Measurements from ENCODE around the gene BCAP31.
A peak's percentile ranks its signal among the peaks of the same experiment; 100 is the strongest.
"Not testable (repeated sequence)": the region's sequence is repeated elsewhere in the genome, so short reads cannot be mapped to it uniquely, and the experiment has no call there.

BCAP31 gene

DNA sequence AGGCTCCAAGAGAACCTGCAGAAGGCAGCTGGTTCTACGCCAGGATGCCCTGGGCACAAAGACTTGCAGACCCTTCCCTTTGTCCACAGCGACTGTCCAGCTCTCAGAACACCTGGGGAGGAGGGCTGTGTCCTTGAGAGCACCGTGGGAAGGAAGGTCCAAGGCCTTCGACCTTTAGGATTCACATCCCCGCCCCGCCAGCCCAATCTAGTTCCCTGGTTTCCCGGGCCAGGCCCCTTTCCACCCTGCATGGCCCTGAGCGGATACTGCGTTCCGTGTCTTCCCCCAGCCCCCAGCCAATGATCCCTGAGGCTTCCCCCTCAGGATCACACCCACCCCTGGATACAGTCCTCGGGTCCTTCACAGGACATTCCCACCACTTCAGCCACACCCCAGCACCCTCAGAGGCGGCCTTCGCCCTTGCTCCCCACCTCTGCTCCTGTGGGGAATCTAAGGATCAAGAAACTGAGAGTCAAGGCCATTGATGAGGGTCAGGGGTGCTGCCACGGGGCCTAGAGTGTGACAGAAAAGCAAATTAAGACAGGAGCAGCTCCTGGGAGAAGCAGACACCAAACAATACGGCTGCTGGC lies 9.6 kb upstream of the BCAP31 start:
- DNase-seq: no peak

- DNase-seq: no peak
These were observed 8.2 kb upstream of the BCAP31 start for GRCh38 chrX:153732401-153732800.

DNA sequence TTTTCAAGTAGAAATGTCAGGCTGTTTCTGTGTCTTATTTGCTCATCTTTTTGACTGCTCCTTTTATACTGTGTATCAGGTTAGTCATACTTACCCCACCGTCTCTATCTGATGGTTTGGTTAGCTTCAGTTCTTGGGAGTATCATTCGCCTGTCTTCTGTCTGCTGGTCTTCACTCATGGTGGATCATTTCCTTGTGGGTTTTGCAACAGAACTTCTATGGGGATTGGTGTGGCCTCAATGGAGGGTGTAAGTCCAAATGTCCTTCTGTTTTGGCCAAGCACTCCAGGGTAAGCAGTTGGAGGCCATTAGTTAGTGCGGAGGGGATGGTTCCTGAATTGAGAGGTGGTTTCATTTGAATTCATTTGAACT lies 7.6 kb upstream of the BCAP31 start:
- no peak for DNase-seq

DNA sequence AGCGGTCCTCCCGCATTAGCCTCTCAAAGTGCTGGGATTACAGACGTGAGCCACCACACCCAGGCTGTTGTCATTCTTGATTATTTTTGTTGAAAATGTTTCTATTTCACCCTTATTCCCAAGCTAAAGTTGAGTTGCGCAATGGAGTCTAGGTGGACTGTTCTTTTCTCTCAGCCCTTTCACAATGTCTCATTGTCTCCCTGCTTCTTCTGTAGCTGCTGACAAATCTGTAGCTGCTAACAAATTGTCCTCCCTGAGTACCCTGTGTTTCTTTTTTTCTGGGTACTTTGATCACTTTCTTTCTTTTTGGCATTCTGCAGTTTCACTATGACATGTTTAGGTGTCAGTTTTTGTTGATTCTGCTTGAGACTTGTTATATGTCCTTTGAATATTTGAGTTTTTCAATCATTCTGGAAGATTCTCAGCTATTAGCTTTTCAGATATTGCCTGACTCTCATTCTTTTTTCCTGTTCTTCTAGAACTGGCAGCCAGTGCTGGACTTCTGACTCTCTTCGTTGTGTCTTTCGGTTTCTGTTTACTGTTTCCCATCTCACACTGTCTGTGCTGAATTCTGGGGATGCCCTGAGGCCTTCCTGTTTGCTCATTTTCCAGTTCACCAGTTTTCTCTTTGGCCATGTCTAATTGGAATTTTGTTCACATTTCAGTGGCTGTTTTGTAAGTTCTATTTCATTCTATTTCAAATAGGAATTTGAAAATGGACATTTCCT lies 7.1 kb upstream of the BCAP31 start:
- DNase-seq: peak; percentile 43

DNA sequence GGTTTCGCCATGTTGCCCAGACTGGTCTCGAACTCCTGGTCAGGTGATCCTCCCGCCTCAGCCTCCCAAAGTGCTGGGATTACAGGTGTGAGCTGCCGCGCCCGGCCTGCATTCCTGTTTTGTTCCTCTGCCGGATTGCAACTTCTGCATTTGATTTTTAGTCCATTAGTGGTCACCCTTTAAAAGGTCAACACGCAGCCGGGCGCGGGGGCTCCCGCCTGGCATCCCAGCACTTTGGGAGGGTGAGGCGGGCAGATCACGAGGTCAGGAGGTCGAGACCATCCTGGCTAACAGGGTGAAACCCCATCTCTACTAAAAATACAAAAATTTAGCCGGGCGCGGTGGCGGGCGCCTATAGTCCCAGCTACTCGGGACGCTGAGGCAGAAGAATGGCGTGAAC lies 5.9 kb upstream of the BCAP31 start:
- not testable (repeated sequence) for DNase-seq

- no peak for DNase-seq
These were observed 4.9 kb upstream of the BCAP31 start for GRCh38 chrX:153728951-153729631.

DNA sequence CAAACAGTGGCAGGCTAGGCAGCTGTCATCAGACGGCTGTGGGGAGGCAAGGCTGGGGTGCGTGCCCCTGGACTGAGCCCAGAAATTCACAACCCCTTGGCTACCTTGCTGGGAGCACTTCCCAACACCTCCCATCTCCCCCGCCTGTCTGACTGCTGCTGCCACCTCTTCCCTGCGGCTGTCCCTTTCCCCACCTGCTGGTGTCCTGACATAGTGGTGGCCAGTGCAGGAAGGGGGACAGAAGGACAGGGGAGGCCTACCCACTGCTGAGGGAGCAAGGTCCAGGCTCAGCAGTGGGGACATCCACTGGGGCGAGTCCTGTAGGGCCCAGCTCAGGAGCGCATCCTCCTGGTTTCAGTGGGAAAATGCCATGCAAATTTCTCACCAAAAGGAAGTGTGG lies 3.9 kb upstream of the BCAP31 start:
- no peak for DNase-seq

DNA sequence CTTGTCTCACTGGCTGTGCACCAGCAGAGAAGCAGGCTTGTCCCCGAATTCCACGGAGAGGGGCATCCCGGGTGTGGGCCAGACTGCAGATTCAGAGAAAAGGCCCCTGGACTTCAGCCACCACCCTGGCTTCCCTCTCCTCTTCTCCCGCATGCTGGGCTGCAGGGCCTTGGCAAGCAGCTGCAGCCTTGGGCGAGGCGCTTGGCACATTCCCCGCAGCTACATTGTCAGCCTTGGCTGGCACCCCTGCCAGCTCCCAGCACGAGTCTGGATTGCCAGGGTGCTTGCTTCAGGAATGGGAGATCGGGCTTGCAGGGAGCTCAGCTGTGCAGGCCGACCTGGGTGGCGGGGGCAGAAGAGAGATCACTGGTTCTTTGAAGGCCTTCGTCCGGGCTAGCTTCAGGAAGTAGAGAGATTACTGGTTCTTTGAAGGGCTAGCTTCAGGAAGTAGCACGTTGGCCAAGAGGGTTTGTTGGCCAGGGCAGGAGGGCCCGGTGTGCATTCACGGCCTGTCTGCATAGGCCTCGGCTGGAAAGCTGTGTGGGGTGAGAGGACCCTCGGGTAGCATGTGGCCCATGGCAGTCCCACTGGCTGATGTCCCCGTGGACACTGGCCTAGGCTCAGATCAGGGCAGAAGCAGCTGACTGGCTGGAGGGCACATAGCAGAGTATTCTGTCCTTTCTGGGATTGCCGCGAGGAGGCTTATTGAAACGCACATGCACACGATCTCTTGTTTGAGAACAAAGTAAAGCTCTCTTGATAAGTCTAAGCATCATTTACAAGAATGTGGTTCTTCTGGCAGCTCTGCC lies 3.1 kb upstream of the BCAP31 start:
- DNase-seq: no peak

- peak; percentile 54 for DNase-seq
These were observed 2.3 kb upstream of the BCAP31 start for GRCh38 chrX:153726286-153727122.

DNA sequence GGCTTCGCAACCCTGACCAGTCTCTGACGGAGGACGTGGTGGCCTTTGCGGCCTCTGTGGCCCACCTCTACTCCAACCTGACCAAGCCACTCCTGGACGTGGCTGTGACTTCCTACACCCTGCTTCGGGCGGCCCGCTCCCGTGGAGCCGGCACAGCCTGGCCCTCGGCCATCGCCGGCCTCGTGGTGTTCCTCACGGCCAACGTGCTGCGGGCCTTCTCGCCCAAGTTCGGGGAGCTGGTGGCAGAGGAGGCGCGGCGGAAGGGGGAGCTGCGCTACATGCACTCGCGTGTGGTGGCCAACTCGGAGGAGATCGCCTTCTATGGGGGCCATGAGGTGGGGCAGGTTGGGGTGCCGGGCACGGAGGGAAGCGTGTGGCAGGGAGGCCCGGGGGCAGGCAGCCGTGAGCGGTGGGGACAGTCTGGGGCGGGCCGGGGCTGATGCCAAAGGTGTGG lies 1.7 kb upstream of the BCAP31 start:
- no peak for DNase-seq

DNA sequence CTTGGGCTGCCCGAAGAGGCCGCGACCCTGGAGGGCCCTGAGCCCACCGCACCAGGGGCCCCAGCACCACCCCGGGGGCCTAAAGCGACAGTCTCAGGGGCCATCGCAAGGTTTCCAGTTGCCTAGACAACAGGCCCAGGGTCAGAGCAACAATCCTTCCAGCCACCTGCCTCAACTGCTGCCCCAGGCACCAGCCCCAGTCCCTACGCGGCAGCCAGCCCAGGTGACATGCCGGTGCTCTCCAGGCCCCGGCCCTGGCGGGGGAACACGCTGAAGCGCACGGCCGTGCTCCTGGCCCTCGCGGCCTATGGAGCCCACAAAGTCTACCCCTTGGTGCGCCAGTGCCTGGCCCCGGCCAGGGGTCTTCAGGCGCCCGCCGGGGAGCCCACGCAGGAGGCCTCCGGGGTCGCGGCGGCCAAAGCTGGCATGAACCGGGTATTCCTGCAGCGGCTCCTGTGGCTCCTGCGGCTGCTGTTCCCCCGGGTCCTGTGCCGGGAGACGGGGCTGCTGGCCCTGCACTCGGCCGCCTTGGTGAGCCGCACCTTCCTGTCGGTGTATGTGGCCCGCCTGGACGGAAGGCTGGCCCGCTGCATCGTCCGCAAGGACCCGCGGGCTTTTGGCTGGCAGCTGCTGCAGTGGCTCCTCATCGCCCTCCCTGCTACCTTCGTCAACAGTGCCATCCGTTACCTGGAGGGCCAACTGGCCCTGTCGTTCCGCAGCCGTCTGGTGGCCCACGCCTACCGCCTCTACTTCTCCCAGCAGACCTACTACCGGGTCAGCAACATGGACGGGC lies 1.0 kb upstream of the BCAP31 start:
- peak; percentile 12 for DNase-seq

DNA sequence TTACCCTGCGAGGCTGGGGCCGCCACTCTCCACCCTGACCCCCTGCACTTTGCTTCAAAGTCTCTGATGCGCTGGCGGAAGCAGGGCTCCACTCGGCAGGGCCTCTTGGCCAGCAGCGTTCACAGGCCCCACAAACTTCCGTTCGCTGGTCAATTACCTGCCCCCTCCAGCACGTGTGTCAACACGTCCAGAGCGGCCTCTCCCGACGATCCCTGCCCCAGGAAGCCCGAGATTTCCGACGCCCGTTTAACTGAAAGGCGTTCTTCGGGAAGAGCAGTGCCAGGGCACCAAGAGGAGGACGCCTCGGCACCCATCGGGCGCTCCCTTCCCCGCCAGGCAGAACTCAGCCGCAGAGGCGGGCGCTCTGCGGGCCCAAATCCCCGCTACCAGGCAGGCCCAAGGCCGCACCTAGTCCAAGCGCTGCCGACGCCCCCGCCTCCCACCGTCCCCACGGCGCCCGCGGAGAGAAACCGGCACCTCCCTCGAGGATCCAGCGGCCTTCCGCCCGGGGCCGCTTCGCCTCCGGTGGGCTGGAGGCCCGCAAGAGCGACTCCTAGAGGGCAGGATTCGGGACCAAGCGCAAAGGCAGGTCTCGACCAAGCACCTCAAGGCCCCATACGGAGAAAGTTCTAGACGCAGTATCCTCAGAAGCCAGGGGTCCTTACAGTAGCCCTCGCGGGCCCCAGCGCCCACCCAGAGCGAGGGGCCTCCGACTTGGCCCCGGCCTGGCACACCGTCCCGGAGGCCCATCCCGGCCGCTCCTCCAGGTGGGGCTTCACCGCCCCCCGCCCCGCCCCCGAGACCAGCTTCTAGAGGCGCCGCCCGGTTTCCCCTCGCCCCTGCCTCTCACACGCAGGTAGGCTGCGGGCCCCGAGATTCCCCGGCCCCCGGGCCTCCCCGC lies 586 bp downstream of the BCAP31 start:
- peak; percentile 54 for DNase-seq

DNA sequence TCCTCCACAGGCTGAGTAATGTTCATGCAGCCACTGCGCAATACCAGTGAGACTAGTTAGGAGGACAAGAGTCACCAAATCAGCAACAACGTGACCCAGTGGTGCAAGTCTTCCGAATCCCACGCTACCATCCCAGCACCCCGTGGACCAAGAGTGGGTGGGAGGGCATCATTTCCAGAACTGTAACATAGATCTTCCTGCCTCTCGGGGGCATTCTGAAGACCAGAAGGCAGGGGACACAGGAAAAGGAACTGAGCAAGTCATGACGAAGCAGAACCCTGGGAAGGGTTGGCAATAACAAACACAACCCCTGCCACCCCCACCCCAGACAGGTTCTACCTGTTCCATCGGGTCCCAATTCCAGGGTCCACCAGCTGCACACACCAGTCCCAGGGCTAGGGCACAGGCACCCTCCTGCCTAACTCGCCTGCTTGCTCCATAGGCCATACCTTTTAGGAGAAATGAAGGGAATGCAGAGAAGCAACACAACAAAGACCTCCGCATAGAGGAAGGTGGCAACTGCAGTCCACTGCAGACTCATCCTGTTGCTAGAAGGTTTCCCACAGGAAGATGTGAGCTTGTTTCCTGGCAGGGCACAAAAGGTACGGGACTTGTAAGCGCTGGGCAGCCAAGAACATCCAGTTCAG lies 1.4 kb downstream of the BCAP31 start:
- no peak for DNase-seq

GRCh38 chrX:153719701-153720100 lies 4.5 kb downstream of the BCAP31 start:
- no peak for DNase-seq

- DNase-seq: no peak
These were observed 4.9 kb downstream of the BCAP31 start for GRCh38 chrX:153719238-153719637.

- DNase-seq: no peak
These were observed 6.7 kb downstream of the BCAP31 start for GRCh38 chrX:153717445-153717844.

GRCh38 chrX:153714256-153714655 lies 9.9 kb downstream of the BCAP31 start:
- no peak for DNase-seq

- DNase-seq: no peak
These were observed 14.2 kb downstream of the BCAP31 start for GRCh38 chrX:153709726-153710674.

DNA sequence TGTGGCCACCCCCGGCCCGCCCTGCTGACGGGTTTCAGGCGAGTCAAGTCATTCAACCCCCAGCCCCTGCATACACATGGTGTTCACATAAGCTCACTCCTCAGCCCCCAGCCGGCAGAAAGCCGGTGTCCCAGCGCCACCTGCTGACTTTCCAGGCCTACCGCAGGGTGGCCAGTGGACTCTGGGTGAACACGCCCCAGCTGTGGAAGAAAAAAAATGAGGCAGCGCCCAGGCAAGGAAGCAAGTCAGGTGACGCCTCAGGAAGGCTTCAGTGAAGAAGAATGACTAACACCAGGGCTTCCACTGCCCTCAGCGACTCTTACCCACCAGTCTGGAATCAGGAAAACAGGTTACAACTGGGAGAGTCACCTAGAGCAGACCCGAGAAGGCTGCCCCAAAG lies 15.8 kb downstream of the BCAP31 start:
- peak; percentile 64 for DNase-seq
